ENCODE measurements around the gene PRDM16. TPM values are rescaled to one million over a fixed set of nuclear protein-coding genes. Genes with fewer than 3 reads are reported as not detected.

The PRDM16 gene
- total and polyA plus RNA-seq, 2 experiments from 2014 or later, result 41.8 to 55.8 TPM

DNA sequence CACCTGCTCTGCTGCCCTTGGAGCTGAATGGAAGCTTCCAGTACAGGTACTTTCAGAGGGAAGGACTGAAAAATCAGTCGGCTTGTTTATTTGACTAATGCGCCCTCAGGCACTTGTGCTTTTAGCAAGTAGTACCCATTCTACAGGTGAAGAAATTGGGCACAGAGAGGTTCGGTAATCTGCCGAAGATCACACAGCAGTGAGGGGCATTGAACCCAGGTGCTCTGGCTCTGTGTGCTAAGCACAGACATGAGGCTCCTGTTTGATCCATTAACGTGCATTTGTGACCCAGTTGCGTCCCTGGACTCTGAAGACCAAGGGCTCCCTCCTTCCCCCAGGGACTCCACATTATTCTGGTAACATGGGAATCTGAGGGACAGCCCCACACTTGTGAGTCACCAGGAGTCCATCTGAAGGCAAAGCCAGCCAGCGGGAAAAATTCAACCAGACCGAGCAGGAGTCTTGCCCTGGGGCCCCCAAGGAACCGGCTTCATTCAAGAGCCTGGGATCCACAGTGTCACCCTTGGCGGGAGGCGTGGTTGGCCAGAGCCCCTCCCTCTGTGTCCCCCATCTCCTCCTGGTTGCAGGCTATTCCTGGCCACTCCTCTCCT lies 193.1 kb downstream of the PRDM16 start:
- H3K4me1 ChIP-seq (ENCODE audit: low read depth), result no peaks in the 10 kb centered on the region
- H3K4me3 ChIP-seq, result no peak overlapping the region
- no peak for DNase-seq (ENCODE audit: low read depth in 1 of 2, low spot score in 1 of 2)
- H3K27me3 ChIP-seq, result no peaks in the 10 kb centered on the region
- no peaks in the 10 kb centered on the region for H3K9me3 ChIP-seq (ENCODE audit: low read depth)
- no peaks in the 10 kb centered on the region for H3K36me3 ChIP-seq
- TF ChIP-seq, protein P1, sequence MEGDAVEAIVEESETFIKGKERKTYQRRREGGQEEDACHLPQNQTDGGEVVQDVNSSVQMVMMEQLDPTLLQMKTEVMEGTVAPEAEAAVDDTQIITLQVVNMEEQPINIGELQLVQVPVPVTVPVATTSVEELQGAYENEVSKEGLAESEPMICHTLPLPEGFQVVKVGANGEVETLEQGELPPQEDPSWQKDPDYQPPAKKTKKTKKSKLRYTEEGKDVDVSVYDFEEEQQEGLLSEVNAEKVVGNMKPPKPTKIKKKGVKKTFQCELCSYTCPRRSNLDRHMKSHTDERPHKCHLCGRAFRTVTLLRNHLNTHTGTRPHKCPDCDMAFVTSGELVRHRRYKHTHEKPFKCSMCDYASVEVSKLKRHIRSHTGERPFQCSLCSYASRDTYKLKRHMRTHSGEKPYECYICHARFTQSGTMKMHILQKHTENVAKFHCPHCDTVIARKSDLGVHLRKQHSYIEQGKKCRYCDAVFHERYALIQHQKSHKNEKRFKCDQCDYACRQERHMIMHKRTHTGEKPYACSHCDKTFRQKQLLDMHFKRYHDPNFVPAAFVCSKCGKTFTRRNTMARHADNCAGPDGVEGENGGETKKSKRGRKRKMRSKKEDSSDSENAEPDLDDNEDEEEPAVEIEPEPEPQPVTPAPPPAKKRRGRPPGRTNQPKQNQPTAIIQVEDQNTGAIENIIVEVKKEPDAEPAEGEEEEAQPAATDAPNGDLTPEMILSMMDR (IDR thresholded peaks at IDR 0.05; ENCODE audit: low read depth, low read length), result no peak
- no peak overlapping the region for H3K27ac ChIP-seq

DNA sequence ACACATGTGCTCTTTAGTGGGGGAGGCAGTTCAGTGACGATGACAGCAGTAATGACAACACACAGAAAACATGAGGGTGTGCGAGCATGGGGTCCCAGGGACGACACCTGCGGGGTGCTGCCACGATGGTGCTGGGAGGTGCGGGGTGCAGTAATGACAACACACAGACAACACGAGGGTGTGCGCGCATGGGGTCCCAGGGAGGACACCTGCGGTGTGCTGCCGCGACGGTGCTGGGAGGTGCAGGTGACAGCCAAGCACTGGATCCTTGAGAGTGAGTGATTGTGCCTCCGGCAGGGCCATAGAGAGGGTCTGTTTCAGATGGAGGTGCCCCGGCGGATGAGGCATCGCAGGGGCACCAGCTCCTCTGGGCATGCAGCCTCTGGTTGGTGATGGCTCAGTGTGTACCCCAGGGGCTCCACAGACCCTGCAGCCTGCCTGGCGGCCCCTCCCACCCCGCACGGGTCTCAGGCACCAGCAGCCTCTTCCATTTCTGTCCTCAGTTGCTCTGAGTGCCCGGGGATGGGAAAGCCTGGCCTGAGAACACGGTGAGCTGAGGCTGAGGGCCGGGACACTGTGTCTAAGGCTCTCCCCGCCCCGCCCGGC lies 193.8 kb downstream of the PRDM16 start:
- no peak for DNase-seq (ENCODE audit: low read depth in 1 of 2, low spot score in 1 of 2)
- H3K4me1 ChIP-seq (ENCODE audit: low read depth), result no peaks in the 10 kb centered on the region
- H3K9me3 ChIP-seq (ENCODE audit: low read depth), result no peaks in the 10 kb centered on the region
- no peak overlapping the region for H3K27ac ChIP-seq
- H3K36me3 ChIP-seq, result no peaks in the 10 kb centered on the region
- TF ChIP-seq, protein P1 (IDR thresholded peaks at IDR 0.05; ENCODE audit: low read depth, low read length), result no peak
- H3K27me3 ChIP-seq, result no peaks in the 10 kb centered on the region
- no peak overlapping the region for H3K4me3 ChIP-seq

DNA sequence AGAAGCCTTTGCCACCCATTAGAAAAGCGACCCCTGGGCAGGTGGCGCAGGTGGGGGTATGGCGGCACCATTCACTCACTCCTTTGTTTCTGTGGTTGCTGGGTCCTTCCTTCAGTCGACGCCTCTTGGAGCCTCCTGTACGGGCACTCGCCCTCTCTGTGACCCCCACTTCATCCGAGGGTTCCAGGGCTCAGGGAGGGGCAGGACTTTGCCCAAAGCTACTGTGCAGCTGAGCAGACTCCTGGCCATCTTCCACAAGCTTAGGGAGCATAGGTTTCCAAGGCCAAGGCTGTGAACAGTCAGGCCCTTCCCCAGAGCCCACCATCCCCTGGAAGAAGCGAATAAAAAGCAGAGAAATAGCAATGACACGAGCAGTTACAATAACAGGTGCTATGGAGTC lies 194.8 kb downstream of the PRDM16 start:
- Histone ChIP-seq H3K27me3 (no peaks in the 10 kb centered on the region), H3K27ac (no peak overlapping the region), H3K4me1 (ENCODE audit: low read depth) (no peaks in the 10 kb centered on the region), H3K36me3 (no peaks in the 10 kb centered on the region), H3K4me3 (no peak overlapping the region), H3K9me3 (ENCODE audit: low read depth) (no peaks in the 10 kb centered on the region)
- no peak for DNase-seq (ENCODE audit: low read depth in 1 of 2, low spot score in 1 of 2)
- TF ChIP-seq, protein P1 (IDR thresholded peaks at IDR 0.05; ENCODE audit: low read depth, low read length), result no peak

DNA sequence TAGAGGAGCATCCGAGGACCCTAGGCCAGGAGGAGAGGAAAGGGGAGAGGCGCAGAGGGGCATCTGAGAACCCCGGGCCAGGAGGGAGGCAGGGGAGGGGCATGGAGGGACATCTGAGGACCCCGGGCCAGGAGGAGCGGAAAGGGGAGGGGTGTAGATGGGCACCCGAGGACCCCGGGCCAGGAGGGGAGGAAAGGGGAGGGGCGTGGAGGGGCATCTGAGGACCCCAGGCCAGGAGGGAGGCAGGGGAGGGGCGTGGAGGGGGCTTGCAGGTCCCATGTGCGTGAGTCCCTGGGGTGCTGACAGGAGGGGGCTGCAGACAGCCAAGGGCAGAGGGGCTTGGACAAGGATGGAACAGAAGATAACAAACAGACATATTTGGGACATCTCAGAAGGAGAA lies 195.5 kb downstream of the PRDM16 start:
- DNase-seq (ENCODE audit: low read depth in 1 of 2, low spot score in 1 of 2), result no peak
- TF ChIP-seq, protein P1 (IDR thresholded peaks at IDR 0.05; ENCODE audit: low read depth, low read length), result no peak
- no peaks in the 10 kb centered on the region for H3K4me1 ChIP-seq (ENCODE audit: low read depth)
- no peaks in the 10 kb centered on the region for H3K27me3 ChIP-seq
- H3K27ac ChIP-seq, result no peak overlapping the region
- H3K9me3 ChIP-seq (ENCODE audit: low read depth), result no peaks in the 10 kb centered on the region
- no peaks in the 10 kb centered on the region for H3K36me3 ChIP-seq
- no peak overlapping the region for H3K4me3 ChIP-seq

DNA sequence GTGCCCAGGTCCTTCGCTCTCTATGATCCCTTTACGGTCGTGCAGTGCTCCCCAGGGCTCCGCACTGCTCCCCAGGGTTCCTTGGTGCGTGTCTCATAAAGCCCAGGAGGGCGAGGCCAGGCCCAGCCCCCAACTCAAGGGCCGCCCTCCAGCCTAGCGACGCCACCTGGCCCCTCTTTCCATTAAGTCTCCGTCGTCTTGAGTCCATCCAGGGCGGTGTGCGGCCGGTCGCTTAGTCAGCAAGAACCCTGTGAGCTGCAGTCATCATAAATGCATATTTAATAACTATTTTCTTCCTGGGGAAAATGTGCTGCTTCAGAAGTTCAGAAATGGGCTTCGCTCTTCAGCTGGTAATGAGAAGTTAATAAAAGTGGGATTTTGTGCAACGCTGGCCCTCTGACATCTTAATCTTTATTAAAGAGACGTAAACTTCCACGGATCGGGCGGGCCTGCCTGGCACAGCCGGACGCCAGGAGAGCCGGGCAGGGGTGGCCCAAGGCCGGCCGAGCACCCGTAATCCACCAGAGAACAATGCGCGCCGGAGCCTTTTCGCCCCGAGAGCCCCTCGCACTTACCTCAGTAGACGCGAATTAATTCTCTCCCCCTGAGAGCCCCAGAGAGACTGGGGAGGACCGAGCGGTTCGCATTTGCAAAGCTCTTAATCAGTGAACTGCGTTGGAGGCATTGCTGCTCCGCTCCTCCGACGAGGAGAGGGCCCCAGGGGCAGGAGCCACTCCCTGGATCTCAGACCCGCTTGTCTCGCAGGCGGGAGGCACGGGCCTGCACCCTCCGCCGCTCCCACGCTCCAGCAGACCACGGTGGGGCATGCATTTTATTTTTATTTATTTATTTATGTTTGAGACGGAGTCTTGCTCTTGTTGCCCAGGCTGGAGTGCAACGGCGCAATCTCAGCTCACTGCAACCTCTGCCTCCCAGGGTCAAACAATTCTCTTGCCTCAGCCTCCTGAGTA lies 197.1 kb downstream of the PRDM16 start:
- Histone ChIP-seq H3K4me3 (no peak overlapping the region), H3K9me3 (ENCODE audit: low read depth) (no peaks in the 10 kb centered on the region), H3K36me3 (no peaks in the 10 kb centered on the region), H3K4me1 (ENCODE audit: low read depth) (peaks cover 2% of the 10 kb centered on the region), H3K27ac (no peak overlapping the region), H3K27me3 (no peaks in the 10 kb centered on the region)
- DNase-seq (ENCODE audit: low read depth in 1 of 2, low spot score in 1 of 2), result no peak
- TF ChIP-seq, protein P1 (IDR thresholded peaks at IDR 0.05; ENCODE audit: low read depth, low read length), result no peak

Measured in cardiac muscle cell (in vitro differentiated cells and primary cell).